GM18873 (cell line): ENCODE results near the gene FCAMR.

Experiments used
- ATAC-seq: cut with Tn5 transposase; IDR thresholded peaks from one replicate; pipeline ENCODE4 v1.9.1; 2021; ENCODE audit warnings: mild to moderate bottlenecking, moderate library complexity, moderate number of reproducible peaks; ENCODE audit not compliant: unreplicated experiment, low FRiP score

Gene FCAMR

GRCh38 chr1:206970446-206970845, at the start of gene FCAMR:
TSS of gene FCAMR (minus strand) at chr1:206970460. CDS start at chr1:206970125, 335 bp downstream.
- no peak for ATAC-seq

- no peak for ATAC-seq
Observed at GRCh38 chr1:207019661-207020060, 49.4 kb upstream of the FCAMR start.

- no peak for ATAC-seq
Observed at GRCh38 chr1:207019161-207019560, 48.9 kb upstream of the FCAMR start.

GRCh38 chr1:207018707-207019106, 48.4 kb upstream of the FCAMR start:
- no peak for ATAC-seq

- ATAC-seq, result no peak
Observed at GRCh38 chr1:207017615-207018559, 47.6 kb upstream of the FCAMR start.

GRCh38 chr1:207015791-207016190, 45.5 kb upstream of the FCAMR start:
- no peak for ATAC-seq

- no peak for ATAC-seq
Observed at GRCh38 chr1:207014728-207015127, 44.5 kb upstream of the FCAMR start.

- ATAC-seq, result no peak
Observed at GRCh38 chr1:207013321-207014085, 43.2 kb upstream of the FCAMR start.

- no peak for ATAC-seq
Observed at GRCh38 chr1:207010726-207011125, 40.5 kb upstream of the FCAMR start.

GRCh38 chr1:207009945-207010344, 39.7 kb upstream of the FCAMR start:
- ATAC-seq, result no peak

- ATAC-seq, result no peak
Observed at GRCh38 chr1:207009182-207009850, 39.1 kb upstream of the FCAMR start.

- ATAC-seq, result no peak
Observed at GRCh38 chr1:207007352-207008033, 37.2 kb upstream of the FCAMR start.

- ATAC-seq, result no peak
Observed at GRCh38 chr1:207006914-207007313, 36.7 kb upstream of the FCAMR start.

- no peak for ATAC-seq
Observed at GRCh38 chr1:207006083-207006482, 35.8 kb upstream of the FCAMR start.

- ATAC-seq, result no peak
Observed at GRCh38 chr1:207004931-207005830, 34.9 kb upstream of the FCAMR start.

- no peak for ATAC-seq
Observed at GRCh38 chr1:207003210-207003609, 33.0 kb upstream of the FCAMR start.

- no peak for ATAC-seq
Observed at GRCh38 chr1:207002724-207003146, 32.5 kb upstream of the FCAMR start.

- ATAC-seq, result no peak
Observed at GRCh38 chr1:207001492-207002245, 31.4 kb upstream of the FCAMR start.
